ENCODE measurements around the gene ZNF287. TPM values are rescaled to one million over a fixed set of nuclear protein-coding genes. Genes with fewer than 3 reads are reported as not detected.

ZNF287 gene
- total RNA-seq, result 2.0 and 2.2 TPM in 2 replicates

DNA sequence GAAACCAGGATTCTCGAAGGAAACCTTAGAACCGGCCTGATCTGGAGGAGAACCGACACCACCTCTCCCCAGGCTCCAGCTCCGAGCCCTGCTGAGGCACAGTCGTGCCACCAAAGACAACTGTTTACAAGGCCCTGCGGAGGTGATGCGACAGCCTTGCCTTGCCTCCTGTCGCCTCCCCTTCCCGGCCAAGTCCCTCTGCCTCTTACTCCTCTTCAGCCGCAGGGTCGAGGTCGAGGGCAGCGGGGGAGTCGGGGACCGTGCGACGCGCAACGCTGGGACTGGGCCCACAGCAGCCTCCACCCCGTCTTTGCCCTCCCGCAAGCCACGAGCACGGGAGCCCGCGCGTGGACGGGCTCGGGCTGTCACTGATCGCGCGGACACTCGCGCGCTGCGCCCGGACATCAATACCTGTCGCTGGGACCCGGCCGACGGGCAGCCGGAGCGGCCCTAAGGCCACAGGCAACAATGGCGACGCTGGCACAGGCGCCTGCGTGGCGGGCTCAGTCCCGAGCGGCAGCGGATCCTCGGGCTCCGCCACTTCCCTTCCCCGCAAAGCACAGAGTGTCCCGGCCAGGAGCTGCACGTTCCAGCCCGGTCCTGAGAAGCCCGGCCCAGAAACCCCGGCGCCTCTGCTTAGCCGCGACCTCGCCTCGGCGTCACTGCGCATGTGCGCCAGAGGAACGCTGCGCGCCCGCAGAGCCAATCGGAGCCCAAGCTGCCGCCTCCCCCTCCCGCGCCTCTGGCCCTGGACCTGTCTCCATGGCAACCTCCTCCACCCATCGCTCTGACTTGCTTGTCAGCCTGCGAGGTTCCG lies at the start of gene ZNF287:
TSS of gene ZNF287 (minus strand) at position 664 of the 817 bp plus-strand sequence. CDS start 1,473 bp downstream, outside the sequence.
- peak; percentile 88 to 92 for DNase-seq (ENCODE audit: low read depth in 2 of 2)

DNA sequence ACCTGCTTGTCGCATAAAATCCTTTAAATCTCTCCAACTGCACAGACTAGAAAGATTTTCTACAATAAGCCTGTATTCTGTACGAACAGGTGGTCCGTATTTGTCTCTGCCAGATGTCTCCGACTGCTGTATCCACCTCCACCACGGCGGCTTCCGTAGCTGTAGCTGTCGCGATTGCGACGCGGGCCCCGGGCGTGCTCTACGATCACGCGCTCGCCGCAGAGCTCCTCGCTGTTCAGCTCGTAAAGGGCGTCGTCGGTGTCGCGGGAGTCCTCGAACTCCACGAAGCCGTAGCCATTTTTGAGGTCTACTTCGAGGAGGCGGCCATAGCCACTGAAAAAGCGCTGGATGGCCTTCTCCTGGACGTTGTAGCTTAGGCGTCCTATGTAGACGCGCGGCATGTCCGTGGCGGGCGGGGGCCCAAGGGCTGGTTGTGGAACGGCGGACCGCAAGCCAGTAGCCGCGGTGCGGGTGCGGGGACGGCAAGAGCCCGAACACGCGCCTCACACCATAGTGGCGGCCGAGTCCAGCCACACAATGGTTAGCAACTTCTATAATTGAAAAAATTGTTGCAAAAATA lies 48.6 kb upstream of the ZNF287 start:
- peak in 1 of 2 donors; percentile 2 for DNase-seq (ENCODE audit: low read depth in 2 of 2)

DNA sequence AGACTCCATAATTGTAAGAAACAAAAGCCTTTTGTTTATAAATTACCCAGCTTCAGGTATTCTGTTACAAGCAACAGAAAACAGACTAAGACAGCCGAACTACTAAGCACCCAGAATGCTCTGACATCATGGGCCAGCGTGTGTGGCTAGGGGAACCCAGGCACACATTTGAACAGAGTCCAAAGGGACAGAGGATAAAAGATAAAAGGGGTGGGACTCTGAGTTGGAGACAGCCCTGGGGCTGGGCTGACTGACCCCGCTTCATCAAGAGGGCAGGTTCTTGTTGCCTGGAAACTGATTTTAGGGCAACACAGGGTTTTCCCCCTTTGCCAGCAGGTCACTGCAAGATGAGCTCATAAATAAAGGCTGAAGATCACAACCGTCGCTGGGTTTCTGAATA lies 30.5 kb upstream of the ZNF287 start:
- DNase-seq (ENCODE audit: low read depth in 2 of 2), result no peak

DNA sequence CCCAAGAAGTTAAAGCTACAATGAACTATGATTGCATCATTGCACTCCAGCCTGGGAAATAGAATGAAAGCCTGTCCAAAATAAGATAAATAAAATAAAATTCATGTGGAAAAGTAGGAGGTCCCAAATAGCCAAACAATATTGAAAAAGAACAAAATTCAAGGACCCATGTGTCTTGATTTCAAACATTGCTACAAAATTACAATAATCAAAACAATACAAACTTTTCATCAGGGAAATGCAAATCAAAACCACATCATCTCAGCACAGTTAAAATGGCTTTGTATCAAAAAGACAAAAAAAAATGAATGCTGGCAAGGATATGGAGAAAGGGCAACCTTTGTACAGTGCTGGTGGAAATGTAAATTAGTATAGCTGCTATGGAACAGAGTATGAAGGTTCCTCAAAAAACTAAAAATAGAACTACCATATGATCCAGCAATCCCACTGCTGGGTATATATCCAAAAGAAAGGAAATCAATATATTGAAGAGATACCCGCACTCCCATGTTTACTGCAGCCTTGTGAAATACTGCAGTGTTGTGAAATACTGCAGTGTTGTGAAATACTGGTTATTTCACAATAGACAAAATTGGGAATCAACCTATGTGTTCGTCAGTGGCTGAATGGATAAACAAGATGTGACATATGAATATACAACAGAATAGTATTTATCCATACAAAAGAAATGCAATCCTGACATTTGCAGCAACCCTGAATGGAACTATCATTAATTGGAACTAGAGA lies 24.5 kb upstream of the ZNF287 start:
- no peak for DNase-seq (ENCODE audit: low read depth in 2 of 2)

DNA sequence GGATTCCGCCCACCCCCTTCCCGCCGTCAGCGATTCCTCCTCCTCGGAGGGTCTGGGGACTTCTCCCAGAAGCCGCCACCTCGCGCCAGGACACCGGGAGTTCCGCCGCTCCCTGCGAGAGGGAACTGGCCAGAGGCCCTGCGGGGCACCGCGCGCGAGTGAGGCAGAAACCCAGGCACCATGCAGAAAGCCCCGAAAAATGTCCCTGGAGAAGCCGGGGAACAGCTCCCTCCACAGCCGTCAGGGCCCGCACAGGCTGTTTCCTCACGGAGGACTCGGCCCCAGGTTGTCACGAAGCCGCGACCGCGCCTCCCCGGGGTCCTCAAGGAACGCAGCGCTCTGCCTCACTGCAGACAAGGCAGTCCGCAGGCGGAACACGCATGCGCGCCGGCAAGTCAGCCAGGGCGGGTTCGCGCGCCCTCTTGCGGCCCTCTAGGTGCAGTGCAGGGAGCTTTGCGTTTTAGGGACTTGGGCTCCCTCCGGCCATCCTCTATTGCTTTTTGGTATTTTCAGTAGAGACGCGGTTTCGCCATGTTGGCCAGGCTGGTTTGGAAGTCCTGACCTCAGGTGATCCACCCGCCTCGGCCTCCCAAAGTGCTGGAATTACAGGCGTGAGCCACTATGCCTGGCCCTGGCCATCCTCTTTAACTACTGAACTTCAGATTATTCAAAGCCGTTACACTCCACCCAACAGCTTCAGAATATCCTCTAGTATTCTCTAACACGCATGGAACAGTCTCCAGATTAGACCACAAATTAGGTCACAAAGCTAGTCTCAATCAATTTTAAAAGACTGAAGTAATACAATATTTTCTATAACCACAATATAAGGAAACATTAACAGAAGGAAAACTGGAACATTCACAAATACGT lies 20.3 kb upstream of the ZNF287 start:
- DNase-seq (ENCODE audit: low read depth in 2 of 2), result peak; percentile 85 to 89

DNA sequence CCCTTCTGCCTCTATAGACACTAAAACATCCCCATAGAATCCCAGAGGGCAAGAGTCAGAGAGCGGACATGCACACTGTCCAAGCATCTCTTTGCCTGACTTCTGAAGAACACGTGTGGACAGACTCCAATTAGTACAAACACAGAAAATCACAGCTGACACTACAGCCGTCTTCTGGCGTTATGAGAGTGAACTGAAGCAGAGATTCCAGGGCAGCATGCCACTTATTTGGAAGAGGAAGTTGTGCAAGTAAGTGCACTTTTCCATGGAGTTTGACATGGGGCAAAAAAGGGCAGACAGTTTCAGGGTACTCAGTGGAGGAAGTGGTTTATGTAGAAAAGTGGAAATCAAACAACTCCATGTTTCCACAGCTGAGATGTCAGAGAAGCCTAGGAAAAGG lies 16.8 kb upstream of the ZNF287 start:
- no peak for DNase-seq (ENCODE audit: low read depth in 2 of 2)

DNA sequence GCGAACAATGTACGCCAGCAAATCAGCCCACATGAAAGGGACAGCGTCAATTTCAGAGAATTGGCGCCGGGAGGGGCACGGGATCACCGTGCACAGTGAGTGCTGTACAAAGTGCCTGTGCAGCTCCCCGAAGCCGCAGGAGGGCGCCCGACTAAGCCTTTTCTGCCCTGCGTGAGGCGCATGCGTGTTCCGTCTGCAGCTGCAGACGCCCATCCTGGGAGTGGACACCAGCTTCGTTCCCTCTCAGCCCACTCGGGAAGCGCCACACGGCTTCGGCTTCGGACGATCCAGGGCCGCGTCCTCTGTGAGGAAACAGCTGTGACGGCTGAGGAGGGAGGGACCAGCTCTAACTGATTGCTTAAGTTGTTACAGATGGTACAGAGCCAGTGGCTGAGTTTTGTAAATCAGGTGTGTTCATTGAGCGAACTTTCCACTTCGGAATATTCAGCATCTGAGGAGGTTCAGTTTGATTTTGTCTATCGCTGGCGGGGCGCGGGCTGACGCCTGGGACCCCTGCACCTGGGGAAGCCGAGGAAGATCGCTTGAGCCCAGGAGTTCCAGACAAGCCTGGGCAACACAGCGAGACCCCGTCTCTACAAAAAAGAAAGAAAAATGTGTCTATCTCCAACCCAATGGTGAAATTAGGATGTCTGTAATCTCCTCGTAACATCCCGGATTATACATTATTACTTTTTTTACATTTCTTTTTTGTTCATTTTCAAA lies 15.4 kb upstream of the ZNF287 start:
- DNase-seq (ENCODE audit: low read depth in 2 of 2), result peak; percentile 90 to 91

DNA sequence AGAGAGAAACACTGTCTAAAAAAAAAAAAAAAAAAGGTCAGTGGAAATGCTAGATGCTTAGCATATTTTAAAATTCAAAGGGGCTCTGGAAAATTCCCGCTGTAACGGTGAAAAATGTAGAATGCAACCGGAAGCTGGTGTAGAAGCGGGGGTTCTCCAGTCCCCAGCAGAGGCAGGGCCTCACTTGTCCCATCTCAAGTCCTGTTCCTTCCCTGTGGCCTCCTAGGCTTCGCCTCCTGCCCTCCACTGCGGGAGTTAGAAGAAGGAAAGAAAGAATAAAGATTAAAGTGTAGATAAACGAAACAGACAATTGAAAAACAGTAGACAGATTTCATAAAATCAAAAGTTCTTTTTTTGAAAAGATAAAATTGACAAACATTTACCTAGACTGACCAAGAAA lies 14.8 kb upstream of the ZNF287 start:
- DNase-seq (ENCODE audit: low read depth in 2 of 2), result no peak

DNA sequence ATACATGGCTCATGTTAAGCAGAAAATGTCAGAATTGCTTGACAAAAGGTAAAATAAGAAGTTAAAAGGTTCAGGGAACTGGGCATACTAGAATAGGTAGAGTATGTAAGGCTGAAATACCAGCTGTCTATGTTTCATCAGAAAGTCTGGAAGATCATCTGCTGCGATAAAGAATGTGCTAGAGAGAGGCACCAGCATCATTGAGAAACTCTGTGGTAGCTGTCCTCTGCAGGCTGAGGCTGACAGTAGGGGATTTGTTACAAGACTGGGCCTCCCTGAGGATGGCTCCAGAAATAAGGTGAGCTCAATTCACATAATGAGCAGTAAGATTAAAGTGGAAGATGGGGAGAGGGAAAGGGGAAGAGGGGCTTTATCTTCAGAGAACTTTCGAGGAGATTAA lies 4.5 kb upstream of the ZNF287 start:
- no peak for DNase-seq (ENCODE audit: low read depth in 2 of 2)

DNA sequence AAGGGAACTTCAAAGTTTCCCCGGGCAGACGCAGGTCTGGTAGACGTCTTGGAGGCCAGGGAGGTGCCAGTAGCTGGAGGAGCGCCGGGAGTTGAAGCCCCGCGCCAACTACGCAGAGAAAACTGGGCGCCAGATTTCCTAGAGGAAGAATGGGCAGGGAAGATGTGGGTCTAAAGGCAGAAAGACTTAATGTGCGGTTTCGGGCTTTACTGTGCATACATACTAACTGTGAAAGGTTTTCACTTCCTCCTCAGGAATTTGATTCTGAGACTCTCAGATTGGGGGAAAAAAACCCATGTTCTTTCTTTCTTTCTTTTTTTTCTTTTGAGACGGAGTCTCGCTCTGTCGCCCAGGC lies 331 bp upstream of the ZNF287 start:
- DNase-seq (ENCODE audit: low read depth in 2 of 2), result no peak

DNA sequence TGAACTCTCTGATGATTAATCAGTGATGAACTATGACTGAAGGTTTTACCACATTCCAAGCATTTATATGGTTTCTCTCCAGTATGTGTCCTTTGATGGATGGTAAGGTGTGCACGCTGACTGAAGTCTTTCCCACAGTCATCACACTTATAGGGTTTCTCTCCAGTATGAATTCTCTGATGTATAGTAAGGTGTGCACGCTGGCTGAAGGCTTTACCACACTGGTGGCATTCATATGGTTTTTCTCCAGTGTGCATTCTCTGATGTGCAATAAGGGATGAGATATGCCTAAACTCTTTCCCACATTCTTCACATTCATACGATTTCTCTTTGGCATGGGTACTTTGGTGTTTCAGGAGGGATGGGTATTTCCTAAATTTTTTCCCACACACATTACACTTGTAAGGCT lies 16.4 kb downstream of the ZNF287 start:
- DNase-seq (ENCODE audit: low read depth in 2 of 2), result no peak

DNA sequence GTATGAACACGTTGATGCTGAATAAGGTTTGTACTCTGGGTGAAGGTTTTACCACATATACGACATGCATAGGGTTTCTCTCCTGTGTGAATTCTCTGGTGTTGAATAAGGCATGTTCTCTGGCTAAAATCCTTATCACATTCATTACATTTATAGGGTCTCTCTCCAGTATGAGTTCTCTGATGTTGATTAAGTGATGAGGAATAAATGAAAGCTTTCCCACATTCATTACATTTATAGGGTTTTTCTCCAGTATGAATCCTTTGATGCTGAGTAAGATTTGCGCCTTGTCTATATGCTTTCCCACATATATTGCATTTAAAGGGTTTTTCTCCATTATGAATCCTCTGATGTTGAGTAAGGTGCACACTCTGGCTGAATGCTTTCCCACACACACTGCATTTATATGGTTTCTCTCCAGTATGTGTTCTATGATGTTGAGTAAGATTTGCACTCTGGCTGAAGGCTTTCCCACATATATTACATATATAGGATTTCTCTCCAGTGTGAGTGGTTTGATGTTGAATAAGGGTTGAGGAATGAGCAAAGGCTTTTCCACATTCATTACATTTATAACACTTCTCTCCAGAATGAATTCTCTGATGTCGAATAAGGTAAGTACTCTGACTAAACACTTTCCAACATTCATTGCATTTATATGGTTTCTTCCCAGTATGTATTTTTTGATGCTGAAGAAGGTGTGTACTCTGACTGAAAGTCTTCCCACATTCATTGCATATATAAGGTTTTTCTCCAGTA lies 16.9 kb downstream of the ZNF287 start:
- no peak for DNase-seq (ENCODE audit: low read depth in 2 of 2)

DNA sequence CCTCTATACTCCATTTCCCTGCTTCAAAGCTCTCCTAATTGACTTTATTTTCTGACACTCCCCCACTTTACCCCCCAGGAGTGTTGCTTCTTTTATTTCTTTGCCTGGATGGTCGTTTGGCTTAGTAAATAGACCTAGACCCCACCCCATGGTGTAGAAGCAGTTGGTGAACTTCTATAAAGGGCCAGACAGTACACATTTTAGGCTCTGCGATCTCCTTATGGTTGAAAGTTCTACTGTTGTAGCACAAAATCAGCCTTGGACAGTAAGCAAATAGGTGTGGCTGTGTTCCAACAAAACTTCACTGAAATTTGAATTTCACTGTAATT lies 31.9 kb downstream of the ZNF287 start:
- DNase-seq (ENCODE audit: low read depth in 2 of 2), result no peak

DNA sequence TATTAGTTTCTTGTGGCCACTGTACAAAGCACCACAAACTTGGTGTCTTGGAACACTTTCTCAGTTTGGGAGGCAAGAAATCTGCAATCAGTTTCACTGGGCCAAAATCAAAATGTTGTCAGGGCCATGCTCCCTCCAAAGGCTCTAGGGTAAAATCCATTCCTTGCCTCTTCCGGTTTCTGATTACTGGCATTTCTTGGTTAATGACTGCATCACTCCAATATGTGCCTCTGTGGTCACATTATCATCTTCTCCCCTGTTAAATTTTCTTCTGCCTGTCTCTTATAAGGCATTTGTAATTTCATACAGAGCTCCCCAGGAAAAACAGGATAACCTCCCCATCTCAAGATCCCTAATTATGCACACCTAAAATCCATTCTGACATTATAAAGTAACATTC lies 34.8 kb downstream of the ZNF287 start:
- DNase-seq (ENCODE audit: low read depth in 2 of 2), result no peak

DNA sequence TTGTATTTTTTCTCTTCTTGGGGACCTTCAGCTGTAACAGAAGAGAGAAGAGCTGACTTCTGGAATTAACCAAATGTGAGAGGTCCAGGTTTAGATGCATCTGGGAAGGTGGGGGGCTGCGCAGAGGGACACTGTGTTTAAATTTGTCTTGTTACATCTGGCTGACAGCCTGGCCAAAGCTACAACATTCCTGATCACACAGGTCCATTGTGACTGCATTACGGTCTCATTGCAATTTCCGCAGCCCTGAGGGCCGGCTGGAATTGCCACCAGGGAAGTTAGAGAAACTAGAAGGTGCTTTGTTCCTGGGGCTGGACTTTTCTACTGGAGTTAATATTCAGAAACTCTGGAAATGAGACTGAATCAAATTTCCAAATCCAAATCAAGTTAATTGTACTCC lies 39.1 kb downstream of the ZNF287 start:
- DNase-seq (ENCODE audit: low read depth in 2 of 2), result no peak

DNA sequence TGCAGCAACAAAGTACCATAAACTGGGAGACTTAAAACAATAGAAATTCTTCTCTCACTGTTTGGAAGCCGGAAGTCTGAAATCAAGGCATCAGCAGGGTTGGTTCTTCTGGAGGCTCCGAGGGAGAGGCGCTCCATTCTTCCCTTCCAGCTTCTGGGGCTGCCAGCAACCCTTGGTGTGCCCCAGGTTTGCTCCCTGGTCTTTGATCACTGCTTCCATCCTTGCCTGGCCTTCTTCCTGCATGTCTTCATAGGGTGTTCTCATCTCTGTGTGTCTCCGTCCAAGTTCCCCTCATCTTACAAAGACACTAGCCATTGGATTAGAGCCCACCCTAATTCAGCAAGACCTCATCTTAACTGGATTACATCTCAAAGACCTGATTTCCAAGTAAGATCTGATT lies 41.7 kb downstream of the ZNF287 start:
- DNase-seq (ENCODE audit: low read depth in 2 of 2), result no peak

DNA sequence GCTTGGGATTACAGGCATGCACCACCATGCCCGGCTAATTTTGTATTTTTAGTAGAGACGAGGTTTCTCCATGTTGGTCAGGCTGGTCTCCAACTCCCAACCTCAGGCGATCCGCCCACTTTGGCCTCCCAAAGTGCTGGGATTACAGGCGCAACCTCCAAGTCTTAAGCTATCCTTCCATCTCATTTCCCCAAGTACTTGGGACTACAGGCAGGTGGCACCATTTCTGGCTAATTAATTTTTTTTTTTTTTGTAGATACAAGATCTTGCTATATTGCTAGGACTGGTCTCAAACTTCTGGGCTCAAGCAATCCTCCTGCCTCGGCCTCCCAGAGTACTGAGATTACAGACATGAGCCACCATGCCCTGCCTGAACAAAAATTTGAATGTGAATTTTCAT lies 43.4 kb downstream of the ZNF287 start:
- DNase-seq (ENCODE audit: low read depth in 2 of 2), result peak in 1 of 2 donors; percentile 22

DNA sequence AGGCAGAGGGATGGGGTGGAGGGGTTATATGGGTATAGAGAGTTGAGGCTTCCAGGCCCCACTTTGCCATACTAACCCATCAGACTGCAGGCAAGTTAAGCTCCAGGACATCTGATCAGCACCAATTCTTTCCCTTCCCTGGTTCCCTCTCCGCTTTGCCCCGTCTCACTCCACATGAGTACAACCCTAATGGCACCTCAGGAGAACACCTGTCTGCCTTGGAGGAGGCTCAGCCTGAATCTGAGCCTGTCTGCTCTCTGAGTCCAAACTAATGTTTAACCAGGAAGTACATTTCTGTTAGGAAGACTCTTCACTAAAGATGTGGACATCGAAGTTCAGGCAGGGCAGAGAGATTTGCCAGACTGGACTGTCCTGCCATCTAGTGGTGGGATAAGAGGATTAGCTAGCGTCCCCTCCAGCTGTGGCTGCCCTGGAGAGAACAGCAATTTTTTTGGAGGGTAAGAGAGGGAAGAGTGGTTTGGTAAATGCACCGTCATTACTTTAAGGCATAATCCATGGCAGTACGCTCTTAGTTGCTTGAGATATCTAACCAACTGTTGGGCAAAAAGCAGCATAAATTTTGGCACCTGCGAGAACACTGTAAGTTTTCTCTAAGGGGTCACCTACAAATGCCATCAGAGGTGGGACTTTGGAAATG lies 47.8 kb downstream of the ZNF287 start:
- peak; percentile 90 to 93 for DNase-seq (ENCODE audit: low read depth in 2 of 2)

DNA sequence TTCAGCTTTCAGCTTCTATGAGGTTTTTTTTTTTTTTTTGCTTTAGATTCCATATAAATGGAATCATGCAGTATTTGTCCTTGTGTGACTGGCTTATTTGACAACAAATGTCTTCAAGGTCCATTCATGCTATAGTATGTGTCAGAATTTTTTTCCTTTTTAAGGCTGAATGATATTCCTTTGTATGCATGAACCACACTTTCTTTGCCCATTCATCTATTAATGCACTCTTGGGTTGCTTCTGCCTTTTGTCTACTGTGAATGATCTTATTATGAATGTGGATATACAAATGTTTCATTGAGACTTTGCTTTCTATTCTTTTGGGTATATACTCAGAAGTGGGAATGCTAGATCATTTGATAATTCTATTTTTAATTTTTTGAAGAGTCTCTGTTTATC lies 50.0 kb downstream of the ZNF287 start:
- no peak for DNase-seq (ENCODE audit: low read depth in 2 of 2)

DNA sequence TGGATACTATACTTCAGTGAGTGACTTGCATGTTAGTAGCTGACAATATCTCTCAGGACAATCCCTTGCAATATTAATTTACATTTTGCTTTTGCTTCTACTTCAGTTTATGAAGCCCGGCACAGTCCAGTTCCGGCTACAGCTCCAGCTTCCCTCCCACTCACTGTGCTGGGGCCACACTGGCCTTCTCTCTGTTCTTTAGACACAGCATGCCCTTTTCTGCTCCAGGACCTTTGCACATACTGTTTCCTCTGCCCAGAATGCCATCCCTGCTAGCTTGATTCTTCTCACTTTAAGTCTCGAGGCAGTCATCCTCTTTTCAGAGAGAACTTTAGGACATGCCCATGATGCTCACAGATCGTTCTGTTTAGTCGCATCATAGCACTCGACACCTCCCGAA lies 51.5 kb downstream of the ZNF287 start:
- DNase-seq (ENCODE audit: low read depth in 2 of 2), result no peak
